HCT116 (cell line): ENCODE data around the gene ZNF398. TPM values are rescaled to one million over a fixed set of nuclear protein-coding genes. Genes with fewer than 3 reads are reported as not detected.

ENCODE experiments used
- ATAC-seq: fragments of 200-7000 bp; cut with Tn5 transposase; 2 replicates; pipeline ENCODE4 v1.9.1; 2020; ENCODE audit warnings: mild to moderate bottlenecking, moderate library complexity
- BruUV-seq: library from RNA; stranded (reverse); fragments of 400-500 nt; replicated peaks from 2 replicates; lab custom pipeline; 2021; lab: Mats Ljungman, UMichigan
- CTCF ChIA-PET: fragments of 300-600 bp; sonication (Branson Sonifier 250); formaldehyde crosslinking; loops from one replicate; lab custom pipeline; 2021; ENCODE audit warnings: antibody characterized with exemption; lab: Charles Lee
- POLR2A ChIA-PET: fragments of 300-600, 350-600 bp; sonication (Branson Sonifier 250); formaldehyde crosslinking; loops from one replicate; lab custom pipeline; 2021; ENCODE audit warnings: antibody characterized with exemption; lab: Charles Lee
- RAD21 ChIA-PET, 2 experiments: fragments of 300-600 bp; sonication (Branson Sonifier 250); formaldehyde crosslinking; loops; one replicate each; lab custom pipeline; 2023; ENCODE audit warnings: low total read pairs in 2 of 2; ENCODE audit not compliant: uncharacterized antibody in 2 of 2, unreplicated experiment in 2 of 2, low non-redundant PET in 1 of 2; lab: Charles Lee
- DNase-seq: peaks from one replicate; pipeline ENCODE4 v3.0.0-alpha.2; 2010; ENCODE audit warnings: low read depth, low spot score
- H2AFZ ChIP-seq: fragments of 200-600 bp; shearing (Covaris generic), sonication (generic); 2 replicates; pipeline ENCODE4 v1.6.1; 2017; ENCODE audit warnings: low read depth, mixed run types, mixed read lengths, antibody characterized with exemption, low read length; ENCODE audit not compliant: poor library complexity, severe bottlenecking
- H3K27ac ChIP-seq: 2 replicates; pipeline ENCODE4 v1.5.1; 2012; ENCODE audit warnings: low read depth, low read length
- H3K27me3 ChIP-seq: fragments of 200-600 bp; sonication (generic); 2 replicates; pipeline ENCODE4 v1.6.1; 2016; ENCODE audit warnings: mixed run types, low read length, mixed read lengths; ENCODE audit not compliant: insufficient read depth
- H3K36me3 ChIP-seq, 2 experiments: fragments of 200-500 bp in 1 of 2; fragments of 200-600 bp in 1 of 2; sonication (Bioruptor generic) in 1 of 2; sonication (generic) in 1 of 2; 2 replicates each; pipeline versions ENCODE4 v1.5.1 to v1.6.1; 2014 to 2016; ENCODE audit warnings: low read length in 2 of 2, inconsistent platforms in 1 of 2, mixed read lengths in 1 of 2, mixed run types in 1 of 2; ENCODE audit not compliant: insufficient read depth in 2 of 2, control insufficient read depth in 1 of 2
- H3K4me1 ChIP-seq, 2 experiments: fragments of 200-600 bp in 1 of 2; sonication (generic) in 1 of 2; 2 replicates each; pipeline versions ENCODE4 v1.5.1 to v1.6.1; 2012 to 2017; ENCODE audit warnings: low read length in 2 of 2, inconsistent platforms in 1 of 2, mild to moderate bottlenecking in 1 of 2, mixed read lengths in 1 of 2, mixed run types in 1 of 2, moderate library complexity in 1 of 2; ENCODE audit not compliant: insufficient read depth in 2 of 2, control insufficient read depth in 1 of 2
- H3K4me2 ChIP-seq: fragments of 200-600 bp; sonication (generic); 2 replicates; pipeline ENCODE4 v1.6.1; 2017; ENCODE audit warnings: mixed run types, low read length, mixed read lengths
- H3K4me3 ChIP-seq, 2 experiments: fragments of 200-600 bp in 1 of 2; sonication (generic) in 1 of 2; replicated peaks in 1 of 2; 2 replicates each; pipeline ENCODE4 v1.5.1; 2011 to 2016; ENCODE audit warnings: low read length in 2 of 2, control low read depth in 1 of 2, low read depth in 1 of 2, mild to moderate bottlenecking in 1 of 2, mixed read lengths in 1 of 2, mixed run types in 1 of 2
- H3K79me2 ChIP-seq: fragments of 200-600 bp; sonication (generic); 2 replicates; pipeline ENCODE4 v1.6.1; 2017; ENCODE audit warnings: mild to moderate bottlenecking, mixed run types, low read length, moderate library complexity, mixed read lengths; ENCODE audit not compliant: insufficient read depth
- H3K9ac ChIP-seq: fragments of 200-600 bp; sonication (generic); 2 replicates; pipeline ENCODE4 v1.6.1; 2016; ENCODE audit warnings: low read length, mixed read lengths
- H3K9me2 ChIP-seq: fragments of 200-600 bp; sonication (generic), shearing (Covaris generic); 2 replicates; pipeline ENCODE4 v1.6.1; 2017; ENCODE audit warnings: mixed run types, mild to moderate bottlenecking, moderate library complexity; ENCODE audit not compliant: insufficient read depth
- H3K9me3 ChIP-seq, 2 experiments: fragments of 200-500 bp in 1 of 2; fragments of 200-600 bp in 1 of 2; sonication (Bioruptor generic) in 1 of 2; sonication (generic) in 1 of 2; 2 replicates each; pipeline ENCODE4 v1.6.1; 2014 to 2017; ENCODE audit warnings: low read length in 2 of 2, mixed read lengths in 2 of 2, inconsistent platforms in 1 of 2, low read depth in 1 of 2, mild to moderate bottlenecking in 1 of 2, mixed run types in 1 of 2, moderate library complexity in 1 of 2; ENCODE audit not compliant: control insufficient read depth in 1 of 2, insufficient read depth in 1 of 2
- H4K20me1 ChIP-seq: fragments of 200-600 bp; sonication (generic), shearing (Covaris generic); 2 replicates; pipeline ENCODE4 v1.6.1; 2017; ENCODE audit warnings: mixed run types, mild to moderate bottlenecking, moderate library complexity; ENCODE audit not compliant: insufficient read depth
- CBX3 ChIP-seq: IDR thresholded peaks from 2 replicates; pipeline ENCODE4 v1.6.1; 2012; ENCODE audit warnings: low read depth
- CEBPB ChIP-seq: IDR thresholded peaks from 2 replicates; pipeline ENCODE4 v1.6.1; 2012; ENCODE audit warnings: low read depth
- EGR1 ChIP-seq: IDR thresholded peaks from 2 replicates; pipeline ENCODE4 v1.6.1; 2012; ENCODE audit warnings: low read depth
- ELF1 ChIP-seq: IDR thresholded peaks from 2 replicates; pipeline ENCODE4 v1.6.1; 2012; ENCODE audit warnings: low read depth, borderline replicate concordance
- EZH2 ChIP-seq: fragments of 200-600 bp; sonication (generic); IDR thresholded peaks from 2 replicates; pipeline ENCODE4 v1.6.1; 2017; ENCODE audit warnings: antibody characterized with exemption, mixed run types
- FOSL1 ChIP-seq: IDR thresholded peaks from 2 replicates; pipeline ENCODE4 v1.6.1; 2012; ENCODE audit warnings: low read depth
- JUND ChIP-seq: IDR thresholded peaks from 2 replicates; pipeline ENCODE4 v1.6.1; 2012
- SRF ChIP-seq: IDR thresholded peaks from 2 replicates; pipeline ENCODE4 v1.6.1; 2012; ENCODE audit warnings: low read depth
- TCF7L2 ChIP-seq: IDR thresholded peaks from 2 replicates; pipeline ENCODE4 v1.7.0; 2011; ENCODE audit warnings: borderline replicate concordance, inconsistent platforms; ENCODE audit not compliant: insufficient read depth, insufficient read length; ENCODE audit errors: extremely low read depth
- ZNF274 ChIP-seq: fragments of 200-500 bp; sonication (Bioruptor generic); IDR thresholded peaks from 2 replicates; pipeline ENCODE4 v1.6.1; 2014; ENCODE audit warnings: mild to moderate bottlenecking, low read depth, low read length, inconsistent platforms
- intact Hi-C: fragments of 100-400 bp; cut with micrococcal nuclease; formaldehyde crosslinking; loops from 2 replicates; pipeline ENCODE4 v1.10.0; 2022
- total RNA-seq: library from RNA; stranded (reverse); gene quantifications from one replicate; pipeline ENCODE4 v1.2.1, GENCODE V29; 2021; ENCODE audit not compliant: unreplicated experiment
- TF ChIP-seq, protein P1 (sequence below): IDR thresholded peaks from 2 replicates; pipeline ENCODE4 v1.6.1; 2012; ENCODE audit warnings: low read depth
- TF ChIP-seq, protein P2 (sequence below): IDR thresholded peaks from 2 replicates; pipeline ENCODE4 v1.6.1; 2012
- TF ChIP-seq, protein P3 (sequence below): IDR thresholded peaks from 2 replicates; pipeline ENCODE4 v1.6.1; 2012
- TF ChIP-seq, protein P4 (sequence below), 3 experiments: fragments of 200-600 bp in 1 of 3; sonication (generic) in 1 of 3; IDR thresholded peaks in 2 of 3; conservative IDR thresholded peaks in 1 of 3; 2 replicates each; pipeline ENCODE4 v1.5.1; 2012 to 2017; ENCODE audit warnings: low read depth in 2 of 3, low read length in 2 of 3, antibody characterized with exemption in 1 of 3, borderline replicate concordance in 1 of 3, control low read depth in 1 of 3, mild to moderate bottlenecking in 1 of 3, mixed read lengths in 1 of 3, mixed run types in 1 of 3, moderate library complexity in 1 of 3; ENCODE audit not compliant: insufficient read depth in 1 of 3

Gene ZNF398
- total RNA-seq, 1 experiment from 2014 or later, result 14.1 TPM

DNA sequence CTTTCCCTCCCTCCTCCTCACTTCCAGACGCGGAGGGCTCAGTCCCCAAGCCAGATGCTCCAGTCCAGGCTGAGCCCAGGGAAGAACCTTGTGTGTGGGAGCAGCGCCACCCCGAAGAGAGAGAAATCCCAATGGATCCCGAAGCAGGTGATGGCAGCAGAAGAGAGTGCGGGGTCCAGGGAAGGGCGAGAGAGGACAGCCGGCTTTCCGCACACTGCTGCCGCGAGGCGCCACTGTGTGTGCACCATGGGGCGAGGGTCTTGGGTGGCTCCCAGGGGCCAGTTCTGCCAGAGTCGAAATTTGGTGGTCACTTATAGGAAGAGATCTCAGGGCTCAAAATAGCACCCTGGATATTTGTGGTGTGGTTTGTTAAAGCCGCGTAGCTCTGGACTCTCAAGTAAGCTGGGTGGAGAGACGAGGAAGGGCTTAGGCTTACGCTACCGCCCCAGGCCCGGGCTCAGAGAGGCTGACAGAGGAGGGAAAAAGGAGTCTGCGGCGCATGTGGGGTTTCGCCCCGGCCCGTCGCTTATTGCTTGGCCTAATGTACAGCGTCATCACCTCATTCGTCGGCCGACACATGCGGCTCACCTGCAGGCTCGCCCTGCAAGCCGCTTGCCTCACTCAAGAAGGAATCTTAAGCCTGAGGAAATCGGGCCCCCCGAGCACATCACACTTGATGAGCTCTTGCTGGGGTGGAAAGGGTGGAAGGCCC, 60.2 kb downstream of the ZNF398 start:
- CTCF ChIA-PET, result no interaction called here
- ATAC-seq, result no peak
- H3K9me2 ChIP-seq, result no peaks in the 10 kb centered on the region

More for the DNA sequence above, 60.2 kb downstream of the ZNF398 start:
- Histone ChIP-seq H3K27ac (no peak overlapping the region), H4K20me1 (no peaks in the 10 kb centered on the region), H3K36me3 (peaks cover 43 to 69% of the 10 kb centered on the region in 2 experiments), H3K4me2 (no peak overlapping the region), H3K79me2 (peaks cover 32% of the 10 kb centered on the region), H3K4me3 (no peak overlapping the region), H3K27me3 (no peaks in the 10 kb centered on the region), H3K4me1 (peaks cover 0 to 10% of the 10 kb centered on the region in 2 experiments; a peak in 3 of 4 replicates), H2AFZ (no peak overlapping the region), H3K9me3 (no peaks in the 10 kb centered on the region), H3K9ac (no peak overlapping the region)
- no TSS peak for BruUV-seq
- no peak for TF ChIP-seq JUND
- TF ChIP-seq, protein P1, sequence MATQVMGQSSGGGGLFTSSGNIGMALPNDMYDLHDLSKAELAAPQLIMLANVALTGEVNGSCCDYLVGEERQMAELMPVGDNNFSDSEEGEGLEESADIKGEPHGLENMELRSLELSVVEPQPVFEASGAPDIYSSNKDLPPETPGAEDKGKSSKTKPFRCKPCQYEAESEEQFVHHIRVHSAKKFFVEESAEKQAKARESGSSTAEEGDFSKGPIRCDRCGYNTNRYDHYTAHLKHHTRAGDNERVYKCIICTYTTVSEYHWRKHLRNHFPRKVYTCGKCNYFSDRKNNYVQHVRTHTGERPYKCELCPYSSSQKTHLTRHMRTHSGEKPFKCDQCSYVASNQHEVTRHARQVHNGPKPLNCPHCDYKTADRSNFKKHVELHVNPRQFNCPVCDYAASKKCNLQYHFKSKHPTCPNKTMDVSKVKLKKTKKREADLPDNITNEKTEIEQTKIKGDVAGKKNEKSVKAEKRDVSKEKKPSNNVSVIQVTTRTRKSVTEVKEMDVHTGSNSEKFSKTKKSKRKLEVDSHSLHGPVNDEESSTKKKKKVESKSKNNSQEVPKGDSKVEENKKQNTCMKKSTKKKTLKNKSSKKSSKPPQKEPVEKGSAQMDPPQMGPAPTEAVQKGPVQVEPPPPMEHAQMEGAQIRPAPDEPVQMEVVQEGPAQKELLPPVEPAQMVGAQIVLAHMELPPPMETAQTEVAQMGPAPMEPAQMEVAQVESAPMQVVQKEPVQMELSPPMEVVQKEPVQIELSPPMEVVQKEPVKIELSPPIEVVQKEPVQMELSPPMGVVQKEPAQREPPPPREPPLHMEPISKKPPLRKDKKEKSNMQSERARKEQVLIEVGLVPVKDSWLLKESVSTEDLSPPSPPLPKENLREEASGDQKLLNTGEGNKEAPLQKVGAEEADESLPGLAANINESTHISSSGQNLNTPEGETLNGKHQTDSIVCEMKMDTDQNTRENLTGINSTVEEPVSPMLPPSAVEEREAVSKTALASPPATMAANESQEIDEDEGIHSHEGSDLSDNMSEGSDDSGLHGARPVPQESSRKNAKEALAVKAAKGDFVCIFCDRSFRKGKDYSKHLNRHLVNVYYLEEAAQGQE, result no peak
- TF ChIP-seq, protein P2, sequence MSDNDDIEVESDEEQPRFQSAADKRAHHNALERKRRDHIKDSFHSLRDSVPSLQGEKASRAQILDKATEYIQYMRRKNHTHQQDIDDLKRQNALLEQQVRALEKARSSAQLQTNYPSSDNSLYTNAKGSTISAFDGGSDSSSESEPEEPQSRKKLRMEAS, result no peak
- no peak for TF ChIP-seq TCF7L2
- TF ChIP-seq ELF1, result no peak
- no peak for TF ChIP-seq CBX3
- no peak for TF ChIP-seq CEBPB
- no peak for TF ChIP-seq SRF
- TF ChIP-seq FOSL1, result no peak
- no peak for TF ChIP-seq ZNF274
- TF ChIP-seq, protein P3, sequence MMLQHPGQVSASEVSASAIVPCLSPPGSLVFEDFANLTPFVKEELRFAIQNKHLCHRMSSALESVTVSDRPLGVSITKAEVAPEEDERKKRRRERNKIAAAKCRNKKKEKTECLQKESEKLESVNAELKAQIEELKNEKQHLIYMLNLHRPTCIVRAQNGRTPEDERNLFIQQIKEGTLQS, result no peak
- TF ChIP-seq, protein P4, sequence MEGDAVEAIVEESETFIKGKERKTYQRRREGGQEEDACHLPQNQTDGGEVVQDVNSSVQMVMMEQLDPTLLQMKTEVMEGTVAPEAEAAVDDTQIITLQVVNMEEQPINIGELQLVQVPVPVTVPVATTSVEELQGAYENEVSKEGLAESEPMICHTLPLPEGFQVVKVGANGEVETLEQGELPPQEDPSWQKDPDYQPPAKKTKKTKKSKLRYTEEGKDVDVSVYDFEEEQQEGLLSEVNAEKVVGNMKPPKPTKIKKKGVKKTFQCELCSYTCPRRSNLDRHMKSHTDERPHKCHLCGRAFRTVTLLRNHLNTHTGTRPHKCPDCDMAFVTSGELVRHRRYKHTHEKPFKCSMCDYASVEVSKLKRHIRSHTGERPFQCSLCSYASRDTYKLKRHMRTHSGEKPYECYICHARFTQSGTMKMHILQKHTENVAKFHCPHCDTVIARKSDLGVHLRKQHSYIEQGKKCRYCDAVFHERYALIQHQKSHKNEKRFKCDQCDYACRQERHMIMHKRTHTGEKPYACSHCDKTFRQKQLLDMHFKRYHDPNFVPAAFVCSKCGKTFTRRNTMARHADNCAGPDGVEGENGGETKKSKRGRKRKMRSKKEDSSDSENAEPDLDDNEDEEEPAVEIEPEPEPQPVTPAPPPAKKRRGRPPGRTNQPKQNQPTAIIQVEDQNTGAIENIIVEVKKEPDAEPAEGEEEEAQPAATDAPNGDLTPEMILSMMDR (IDR thresholded peaks at IDR 0.05 in 2 of 3, conservative IDR thresholded peaks at IDR 0.05 in 1 of 3; ENCODE audit: borderline replicate concordance in 1 of 3, insufficient read depth in 1 of 3, low read depth in 2 of 3, low read length in 2 of 3), result no peak
- TF ChIP-seq EGR1, result no peak
- no peak for TF ChIP-seq EZH2
- RAD21 ChIA-PET, result no interaction called here
- no peak for DNase-seq
- intact Hi-C loops, result no loop called here
- POLR2A ChIA-PET, result interaction anchor here (1.8 kb wide), 1 partner anchor 12 kb away, joined by 4 read pairs; the partner anchor contains the start of gene ZNF282
